Coronary artery (tissue), 2 donors: Measurements from ENCODE around the gene C14orf132.

ENCODE experiments used
- DNase-seq: peaks from one replicate; pipeline ENCODE4 v3.0.0-alpha.2; 2017; ENCODE audit warnings: low spot score
- H3K27ac ChIP-seq, 2 donors: fragments of 200-600 bp; sonication (generic); one replicate each; pipeline ENCODE4 v1.5.1; 2016 to 2019
- H3K4me3 ChIP-seq: fragments of 200-600 bp; sonication (generic); 2 replicates; pipeline ENCODE4 v1.5.1; 2016; ENCODE audit warnings: mild to moderate bottlenecking, moderate library complexity
- CTCF ChIP-seq: fragments of 200-600 bp; sonication (generic); IDR thresholded peaks from one replicate; pipeline ENCODE4 v1.5.1; 2019; ENCODE audit warnings: antibody characterized with exemption

C14orf132 gene

GRCh38 chr14:96055065-96055752 lies 16.0 kb downstream of the C14orf132 start:
- no peak for TF ChIP-seq CTCF
- no peak overlapping the region for H3K27ac ChIP-seq
- DNase-seq, result no peak

GRCh38 chr14:96055753-96056508 lies 16.8 kb downstream of the C14orf132 start:
- Histone ChIP-seq H3K27ac (no peak overlapping the region), H3K4me3 (no peak overlapping the region)
- no peak for DNase-seq
- TF ChIP-seq CTCF, result no peak

More at GRCh38 chr14:96055065-96055752, 16.0 kb downstream of the C14orf132 start:
- H3K4me3 ChIP-seq, result no peak overlapping the region

GRCh38 chr14:96056509-96057422 lies 17.6 kb downstream of the C14orf132 start:
- no peak overlapping the region for H3K27ac ChIP-seq

GRCh38 chr14:96057738-96058137 lies 18.6 kb downstream of the C14orf132 start:
- DNase-seq, result no peak
- no peak overlapping the region for H3K4me3 ChIP-seq
- no peak overlapping the region for H3K27ac ChIP-seq
- TF ChIP-seq CTCF, result no peak

More at GRCh38 chr14:96056509-96057422, 17.6 kb downstream of the C14orf132 start:
- no peak for TF ChIP-seq CTCF
- no peak overlapping the region for H3K4me3 ChIP-seq
- DNase-seq, result no peak

GRCh38 chr14:96058576-96059200 lies 19.5 kb downstream of the C14orf132 start:
- H3K4me3 ChIP-seq, result no peak overlapping the region
- H3K27ac ChIP-seq, result no peak overlapping the region
- no peak for TF ChIP-seq CTCF
- peak; percentile 50 for DNase-seq

- peak; percentile 68 for DNase-seq
- Histone ChIP-seq H3K4me3 (no peak overlapping the region), H3K27ac (no peak overlapping the region)
- TF ChIP-seq CTCF, result no peak
These were observed 20.5 kb downstream of the C14orf132 start for GRCh38 chr14:96059519-96060135.
